ENCODE results near the gene RCN2.

RCN2 gene

GRCh38 chr15:76932135-76932966 lies 802 bp downstream of the RCN2 start:
- H3K9me3 Mint-ChIP-seq: no peaks in the 10 kb centered on the region
- no peaks in the 10 kb centered on the region for H3K27me3 Mint-ChIP-seq (ENCODE audit: low read depth, poor library complexity)
- H3K27ac Mint-ChIP-seq: peak overlapping the region; percentile 93
- no peak for TF ChIP-seq CTCF (IDR thresholded peaks at IDR 0.05)
- H3K4me3 Mint-ChIP-seq: peak overlapping the region; percentile 95
- H3K36me3 Mint-ChIP-seq (ENCODE audit: low read depth): peaks cover 41% of the 10 kb centered on the region
- H3K4me1 Mint-ChIP-seq: peaks cover 68% of the 10 kb centered on the region
- no peak for DNase-seq

DNA sequence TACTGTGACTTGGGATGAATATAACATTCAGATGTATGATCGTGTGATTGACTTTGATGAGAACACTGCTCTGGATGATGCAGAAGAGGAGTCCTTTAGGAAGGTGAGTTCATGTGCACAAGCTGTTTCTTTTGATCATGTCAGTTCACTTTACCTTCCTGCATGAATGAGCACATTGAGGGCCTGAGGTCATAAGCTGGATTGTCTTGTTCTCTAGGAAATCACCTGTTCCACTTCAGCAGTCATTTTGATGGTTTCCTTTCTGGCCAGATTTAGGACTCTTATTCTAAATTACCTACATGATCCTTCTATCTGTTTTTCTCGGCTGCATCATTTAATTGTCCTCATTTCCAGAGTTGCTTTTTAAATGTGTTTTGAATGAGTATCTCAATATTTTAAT lies 4.1 kb downstream of the RCN2 start:
- Mint-ChIP-seq H3K4me1 (peaks cover 42% of the 10 kb centered on the region), H3K4me3 (peak overlapping the region; percentile 60), H3K36me3 (ENCODE audit: low read depth) (peaks cover 65% of the 10 kb centered on the region), H3K9me3 (no peaks in the 10 kb centered on the region), H3K27me3 (ENCODE audit: low read depth, poor library complexity) (no peaks in the 10 kb centered on the region), H3K27ac (no peak overlapping the region)
- no peak for DNase-seq
- TF ChIP-seq CTCF (IDR thresholded peaks at IDR 0.05): no peak

DNA sequence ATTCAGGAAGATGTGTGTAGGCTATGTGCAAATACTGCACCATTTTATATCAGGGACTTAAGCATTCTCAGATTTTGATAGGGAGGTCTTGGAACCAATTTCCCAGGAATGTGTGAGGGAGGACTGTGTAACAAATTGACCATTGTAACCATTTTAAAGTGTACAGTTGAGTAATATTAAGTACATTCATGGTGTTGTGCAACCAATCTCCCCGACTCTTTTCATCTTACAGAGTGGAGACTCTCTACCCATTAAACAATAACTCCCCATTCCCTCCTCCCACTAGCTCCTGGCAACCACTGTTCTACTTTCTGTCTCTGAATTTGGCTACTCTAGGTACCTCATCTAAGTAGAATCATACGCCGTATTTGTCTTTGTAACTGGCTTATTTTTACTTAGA lies 5.1 kb downstream of the RCN2 start:
- no peak overlapping the region for H3K4me3 Mint-ChIP-seq
- no peak for TF ChIP-seq CTCF (IDR thresholded peaks at IDR 0.05)
- H3K4me1 Mint-ChIP-seq: peaks cover 36% of the 10 kb centered on the region
- no peak overlapping the region for H3K27ac Mint-ChIP-seq
- DNase-seq: no peak
- H3K9me3 Mint-ChIP-seq: no peaks in the 10 kb centered on the region
- H3K36me3 Mint-ChIP-seq (ENCODE audit: low read depth): peaks cover 65% of the 10 kb centered on the region
- no peaks in the 10 kb centered on the region for H3K27me3 Mint-ChIP-seq (ENCODE audit: low read depth, poor library complexity)

DNA sequence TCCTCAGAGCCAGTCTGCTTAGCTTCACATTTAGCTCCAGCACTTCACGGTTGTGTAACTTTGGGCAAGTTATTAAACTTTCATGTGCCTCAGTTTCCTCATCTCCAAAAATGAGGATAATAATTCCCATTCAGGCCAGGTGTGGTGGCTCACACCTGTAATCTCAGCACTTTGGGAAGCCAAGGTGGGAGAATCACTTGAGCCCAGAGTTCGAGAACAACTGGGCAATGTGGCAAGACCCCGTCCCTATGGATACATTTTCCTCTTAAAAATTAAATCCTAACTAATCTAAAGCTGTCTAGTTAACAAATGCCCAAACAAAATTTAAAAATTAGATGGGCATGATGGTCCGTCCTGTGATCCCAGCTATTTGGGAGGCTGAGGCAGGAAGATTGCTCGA lies 7.2 kb downstream of the RCN2 start:
- Mint-ChIP-seq H3K4me3 (no peak overlapping the region), H3K27ac (no peak overlapping the region), H3K36me3 (ENCODE audit: low read depth) (peaks cover 74% of the 10 kb centered on the region), H3K4me1 (peaks cover 18% of the 10 kb centered on the region), H3K27me3 (ENCODE audit: low read depth, poor library complexity) (no peaks in the 10 kb centered on the region), H3K9me3 (peaks cover 4% of the 10 kb centered on the region)
- no peak for TF ChIP-seq CTCF (IDR thresholded peaks at IDR 0.05)
- no peak for DNase-seq

- no peak for TF ChIP-seq CTCF (IDR thresholded peaks at IDR 0.05)
- H3K4me3 Mint-ChIP-seq: no peak overlapping the region
- H3K9me3 Mint-ChIP-seq: peaks cover 4% of the 10 kb centered on the region
- DNase-seq: no peak
- peaks cover 74% of the 10 kb centered on the region for H3K36me3 Mint-ChIP-seq (ENCODE audit: low read depth)
- no peaks in the 10 kb centered on the region for H3K27me3 Mint-ChIP-seq (ENCODE audit: low read depth, poor library complexity)
- no peak overlapping the region for H3K27ac Mint-ChIP-seq
- H3K4me1 Mint-ChIP-seq: peaks cover 12% of the 10 kb centered on the region
Observed at GRCh38 chr15:76939715-76940114, 8.2 kb downstream of the RCN2 start.

- Mint-ChIP-seq H3K27me3 (ENCODE audit: low read depth, poor library complexity) (no peaks in the 10 kb centered on the region), H3K36me3 (ENCODE audit: low read depth) (peaks cover 75% of the 10 kb centered on the region), H3K9me3 (peaks cover 4% of the 10 kb centered on the region), H3K4me3 (no peak overlapping the region), H3K4me1 (no peaks in the 10 kb centered on the region), H3K27ac (no peak overlapping the region)
- no peak for DNase-seq
- no peak for TF ChIP-seq CTCF (IDR thresholded peaks at IDR 0.05)
Observed at GRCh38 chr15:76941636-76942035, 10.1 kb downstream of the RCN2 start.

All from nephron progenitor cell (in vitro differentiated cells).